ENCODE measurements around the gene SEMA3B.

- TF ChIP-seq EZH2phosphoT487 (IDR thresholded peaks at IDR 0.05; ENCODE audit: borderline replicate concordance, low read depth, low read length) (no peak), CTCF (conservative IDR thresholded peaks at IDR 0.05; ENCODE audit: low read length) (no peak)
These were observed 3.4 kb upstream of the SEMA3B start for GRCh38 chr3:50265571-50265970.
